ENCODE measurements around the gene MFN2. TPM values are rescaled to one million over a fixed set of nuclear protein-coding genes. Genes with fewer than 3 reads are reported as not detected.

Gene MFN2
- total RNA-seq, 4 donors from 2014 or later, result 80.0 to 131 (median 111) TPM

DNA sequence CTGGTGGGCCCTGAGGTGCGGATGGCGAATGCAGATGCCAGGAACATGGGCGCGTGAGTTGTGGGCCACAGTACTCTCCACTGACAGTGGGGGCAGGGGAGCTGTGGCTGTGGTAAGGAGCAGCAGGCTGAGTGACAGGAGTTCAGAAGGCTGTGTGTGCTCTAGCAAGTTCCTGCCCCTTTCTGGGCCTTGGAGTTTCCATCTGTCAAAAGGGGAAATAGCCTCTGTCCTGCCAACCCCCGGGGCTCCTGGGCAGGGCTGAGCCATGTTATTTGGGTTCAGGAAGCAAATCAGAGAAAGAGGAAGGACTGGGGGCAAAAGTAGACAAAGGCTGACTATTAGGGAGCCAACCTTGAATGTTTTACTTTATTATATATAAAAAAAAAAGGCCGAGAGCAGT lies 19.5 kb upstream of the MFN2 start:
- Histone ChIP-seq H3K27ac (peak overlapping the region in 1 of 3 donors; percentile 61), H3K4me3 (replicated peaks in 1 of 3) (no peak overlapping the region), H3K9me3 (no peaks in the 10 kb centered on the region), H3K4me1 (peaks cover 0 to 13% of the 10 kb centered on the region in 2 donors), H3K27me3 (no peaks in the 10 kb centered on the region), H3K36me3 (peaks cover 40 to 44% of the 10 kb centered on the region in 2 donors)
- intact Hi-C loops (cut with DNase I), result no loop called here
- TF ChIP-seq POLR2A (IDR thresholded peaks at IDR 0.05), result no peak
- TF ChIP-seq CTCF (IDR thresholded peaks at IDR 0.05), result no peak
- DNase-seq, result no peak
- 83 to 92% methylated on average over 6 of the region's 6 CpGs for WGBS, 2 donors

DNA sequence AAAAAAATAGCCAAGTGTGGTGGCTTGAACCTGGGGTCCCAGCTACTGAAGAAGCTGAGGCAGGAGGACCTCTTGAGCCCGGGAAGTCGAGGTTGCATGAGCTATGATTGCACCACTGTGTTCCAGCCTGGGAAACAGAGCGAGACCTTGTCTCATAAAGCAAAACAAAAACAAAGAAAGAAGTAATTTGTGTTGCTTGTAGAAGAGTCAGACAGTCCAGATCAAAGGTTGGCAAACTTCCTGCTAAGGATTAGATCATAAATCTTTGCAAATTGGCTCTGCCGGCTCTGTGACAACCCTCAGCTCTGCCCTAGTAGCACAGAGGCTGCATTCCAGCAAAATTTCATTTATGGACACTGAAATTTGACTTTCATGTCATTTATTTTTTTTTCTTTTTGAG lies 19.0 kb upstream of the MFN2 start:
- Histone ChIP-seq H3K9me3 (no peaks in the 10 kb centered on the region), H3K4me1 (peaks cover 0 to 13% of the 10 kb centered on the region in 2 donors), H3K27ac (peak overlapping the region in 1 of 3 donors; percentile 61), H3K4me3 (replicated peaks in 1 of 3) (no peak overlapping the region), H3K36me3 (peaks cover 44 to 45% of the 10 kb centered on the region in 2 donors), H3K27me3 (no peaks in the 10 kb centered on the region)
- intact Hi-C loops (cut with DNase I), result no loop called here
- 67 to 69% methylated on average over 4 of the region's 4 CpGs for WGBS, 2 donors
- DNase-seq, result no peak
- TF ChIP-seq POLR2A (IDR thresholded peaks at IDR 0.05) (no peak), CTCF (IDR thresholded peaks at IDR 0.05) (no peak)

DNA sequence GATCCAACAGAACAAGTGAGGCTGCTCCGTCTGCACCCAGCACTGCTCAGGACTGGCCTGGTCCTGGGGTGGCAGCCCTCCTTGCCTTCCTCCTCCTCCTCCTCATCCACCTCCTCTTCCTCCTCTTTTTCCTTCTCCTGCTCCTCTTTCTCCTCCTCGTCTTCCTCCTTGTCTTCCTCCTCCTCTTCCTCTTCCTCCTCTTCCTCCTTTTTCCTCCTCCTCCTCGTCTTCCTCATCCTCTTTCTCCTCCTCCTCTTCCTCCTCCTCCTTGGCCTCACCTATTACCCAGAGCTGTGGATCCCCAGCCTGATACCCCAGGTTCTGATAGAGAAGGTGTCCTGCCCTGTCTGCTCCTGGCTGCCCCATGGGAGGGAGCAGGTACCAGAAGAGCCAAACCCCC lies 16.6 kb upstream of the MFN2 start:
- peaks cover 0 to 13% of the 10 kb centered on the region in 2 donors for H3K4me1 ChIP-seq
- DNase-seq, result no peak
- H3K27me3 ChIP-seq, result no peaks in the 10 kb centered on the region
- no peaks in the 10 kb centered on the region for H3K9me3 ChIP-seq
- TF ChIP-seq POLR2A (IDR thresholded peaks at IDR 0.05) (no peak), CTCF (IDR thresholded peaks at IDR 0.05) (no peak)
- 87 to 93% methylated on average over 3 of the region's 3 CpGs for WGBS, 2 donors
- H3K36me3 ChIP-seq, result peaks cover 28% of the 10 kb centered on the region in 2 donors
- H3K27ac ChIP-seq, result no peak overlapping the region
- intact Hi-C loops (cut with DNase I), result no loop called here
- H3K4me3 ChIP-seq (replicated peaks in 1 of 3), result no peak overlapping the region

DNA sequence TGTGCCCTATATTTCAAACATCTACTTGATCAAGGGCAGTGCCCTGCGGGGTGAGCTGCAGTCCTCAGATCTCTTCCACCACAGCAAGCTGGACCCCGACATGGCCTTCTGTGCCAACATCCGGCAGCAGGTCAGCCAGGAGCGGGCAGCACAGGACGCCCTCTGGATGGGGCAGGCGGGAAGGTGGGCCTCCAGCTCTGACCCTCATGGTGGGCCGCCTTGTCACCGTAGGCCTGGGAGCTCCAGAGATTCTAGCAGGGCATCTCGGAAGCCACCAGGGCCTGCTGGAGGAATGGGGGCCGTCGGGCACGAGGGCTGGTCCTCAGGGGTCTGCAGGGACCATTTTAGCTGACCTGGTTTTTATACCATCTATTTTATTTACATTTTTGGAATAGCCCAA lies 15.6 kb upstream of the MFN2 start:
- intact Hi-C loops (cut with DNase I), result no loop called here
- DNase-seq, result no peak

More for the DNA sequence above, 15.6 kb upstream of the MFN2 start:
- peaks cover 0 to 13% of the 10 kb centered on the region in 2 donors for H3K4me1 ChIP-seq
- H3K9me3 ChIP-seq, result no peaks in the 10 kb centered on the region
- H3K27me3 ChIP-seq, result no peaks in the 10 kb centered on the region
- no peak overlapping the region for H3K27ac ChIP-seq
- WGBS, 2 donors, result 91 to 94% methylated on average over 10 to 11 of the region's 12 CpGs
- no peak overlapping the region for H3K4me3 ChIP-seq (replicated peaks in 1 of 3)
- peaks cover 24 to 28% of the 10 kb centered on the region in 2 donors for H3K36me3 ChIP-seq
- TF ChIP-seq POLR2A (IDR thresholded peaks at IDR 0.05), result no peak
- TF ChIP-seq CTCF (IDR thresholded peaks at IDR 0.05), result no peak
